Stimulated activated effector memory CD8-positive, alpha-beta T cell treated with anti-CD3 and anti-CD28 coated beads, Interleukin-12 subunit alpha, Interleukin-12 subunit beta, amount 100 ng/mL, for 72 hours (primary cell): ENCODE data around the gene MDH1.
"Not testable (repeated sequence)": the region's sequence is repeated elsewhere in the genome, so short reads cannot be mapped to it uniquely, and the experiment has no call there.

Source experiments
- ATAC-seq: fragments of 150-1000 bp; cut with Tn5 transposase; 2 replicates; pipeline ENCODE4 v1.10.0; 2021
- DNase-seq, 2 donors: peaks; one replicate each; pipeline ENCODE4 v3.0.0; 2021 to 2022; ENCODE audit warnings: low spot score in 2 of 2
- H3K27ac Mint-ChIP-seq: one replicate; pipeline ENCODE4 v1.8.0; 2022; ENCODE audit warnings: mild to moderate bottlenecking, mixed read lengths
- H3K36me3 Mint-ChIP-seq: one replicate; pipeline ENCODE4 v1.8.0; 2022; ENCODE audit warnings: mild to moderate bottlenecking, mixed read lengths
- H3K4me1 Mint-ChIP-seq: one replicate; pipeline ENCODE4 v1.8.0; 2022; ENCODE audit warnings: mixed read lengths
- H3K4me3 Mint-ChIP-seq: one replicate; pipeline ENCODE4 v1.8.0; 2022; ENCODE audit warnings: mild to moderate bottlenecking, mixed read lengths
- H3K9me3 Mint-ChIP-seq: one replicate; pipeline ENCODE4 v1.8.0; 2022; ENCODE audit warnings: mixed read lengths

The MDH1 gene

GRCh38 chr2:63588385-63589147 lies at the start of gene MDH1, which contains the start of gene WDPCP:
TSS of gene MDH1 (plus strand) at chr2:63588963. CDS start at chr2:63589044, 81 bp downstream.
TSS of gene WDPCP (minus strand) at chr2:63588477. CDS start at chr2:63588271, 206 bp downstream.
- DNase-seq (peak; percentile 76 to 95), ATAC-seq (peak; percentile 95)
- H3K4me1 Mint-ChIP-seq, result peaks cover 27% of the 10 kb centered on the region
- H3K27ac Mint-ChIP-seq, result peak within 1 kb of the TSS; percentile 91
- peak within 1 kb of the TSS; percentile 88 for H3K4me3 Mint-ChIP-seq
- no peaks in the 10 kb centered on the region for H3K9me3 Mint-ChIP-seq
- H3K36me3 Mint-ChIP-seq, result peaks cover 21% of the 10 kb centered on the region

GRCh38 chr2:63539416-63540162 lies 49.2 kb upstream of the MDH1 start:
- Mint-ChIP-seq H3K4me1 (no peaks in the 10 kb centered on the region), H3K4me3 (no peak overlapping the region), H3K27ac (no peak overlapping the region), H3K36me3 (no peaks in the 10 kb centered on the region), H3K9me3 (peaks cover 4% of the 10 kb centered on the region)
- ATAC-seq (no peak), DNase-seq (no peak)

- peaks cover 3% of the 10 kb centered on the region for H3K9me3 Mint-ChIP-seq
- no peaks in the 10 kb centered on the region for H3K36me3 Mint-ChIP-seq
- H3K4me1 Mint-ChIP-seq, result no peaks in the 10 kb centered on the region
- H3K4me3 Mint-ChIP-seq, result no peak overlapping the region
- DNase-seq, result no peak
- no peak for ATAC-seq
- H3K27ac Mint-ChIP-seq, result no peak overlapping the region
These were observed 44.6 kb upstream of the MDH1 start for GRCh38 chr2:63544017-63544627.

- Mint-ChIP-seq H3K4me1 (no peaks in the 10 kb centered on the region), H3K9me3 (peaks cover 3% of the 10 kb centered on the region), H3K4me3 (no peak overlapping the region), H3K27ac (no peak overlapping the region), H3K36me3 (no peaks in the 10 kb centered on the region)
- ATAC-seq, result no peak
- DNase-seq, result no peak
These were observed 43.7 kb upstream of the MDH1 start for GRCh38 chr2:63545023-63545422.

DNA sequence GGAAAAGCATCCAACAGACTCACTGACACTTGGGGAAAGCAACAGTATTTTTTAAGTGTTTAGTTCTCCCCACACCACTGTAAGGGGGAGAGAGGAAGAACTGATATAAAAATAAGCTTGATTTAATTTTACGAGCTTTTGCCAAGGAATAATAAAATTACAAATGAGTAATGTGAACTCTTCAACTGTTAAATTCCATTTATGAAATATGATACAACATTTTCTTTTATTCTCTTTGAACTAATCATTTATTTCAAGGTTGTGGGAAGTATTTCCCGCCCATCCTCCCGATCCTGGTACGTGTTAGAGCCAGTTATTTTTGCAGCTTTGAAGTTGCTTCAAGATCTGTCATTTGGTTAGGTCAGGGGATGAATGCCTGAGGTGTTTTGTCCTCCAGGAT lies 35.7 kb upstream of the MDH1 start:
- no peak overlapping the region for H3K4me3 Mint-ChIP-seq
- H3K27ac Mint-ChIP-seq, result no peak overlapping the region
- DNase-seq (no peak), ATAC-seq (no peak)
- no peaks in the 10 kb centered on the region for H3K36me3 Mint-ChIP-seq
- H3K4me1 Mint-ChIP-seq, result peaks cover 13% of the 10 kb centered on the region
- peaks cover 13% of the 10 kb centered on the region for H3K9me3 Mint-ChIP-seq

DNA sequence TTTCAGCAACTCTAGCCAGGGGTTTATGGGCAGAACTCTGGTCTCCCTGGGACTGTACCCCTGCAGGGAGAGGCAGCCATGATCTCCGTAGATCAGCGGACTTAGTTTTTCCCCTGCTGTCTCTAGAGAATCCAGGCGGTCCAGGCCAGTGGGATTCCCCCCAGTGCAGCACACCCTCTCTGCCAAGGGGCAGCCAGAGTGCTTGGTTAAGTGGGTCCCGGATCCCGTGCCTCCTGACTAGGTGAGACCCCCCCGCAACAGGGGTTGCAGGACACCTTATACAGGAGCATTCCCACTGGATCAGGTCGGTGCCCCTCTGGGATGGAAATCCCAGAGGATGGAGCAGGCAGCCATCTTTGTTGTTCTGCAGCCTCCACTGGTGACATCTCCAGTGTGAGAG lies 33.5 kb upstream of the MDH1 start:
- H3K27ac Mint-ChIP-seq, result no peak overlapping the region
- peaks cover 14% of the 10 kb centered on the region for H3K4me1 Mint-ChIP-seq
- H3K4me3 Mint-ChIP-seq, result no peak overlapping the region
- H3K36me3 Mint-ChIP-seq, result no peaks in the 10 kb centered on the region
- peaks cover 13% of the 10 kb centered on the region for H3K9me3 Mint-ChIP-seq
- ATAC-seq, result no peak
- DNase-seq, result no peak

GRCh38 chr2:63555931-63556330 lies 32.8 kb upstream of the MDH1 start:
- ATAC-seq, result no peak
- no peaks in the 10 kb centered on the region for H3K36me3 Mint-ChIP-seq
- H3K4me1 Mint-ChIP-seq, result peaks cover 14% of the 10 kb centered on the region

GRCh38 chr2:63557819-63558218 lies 30.9 kb upstream of the MDH1 start:
- Mint-ChIP-seq H3K9me3 (peaks cover 13% of the 10 kb centered on the region), H3K4me1 (peaks cover 14% of the 10 kb centered on the region)
- not testable (repeated sequence) for DNase-seq, H3K36me3 Mint-ChIP-seq, H3K27ac Mint-ChIP-seq, H3K4me3 Mint-ChIP-seq, ATAC-seq

More at GRCh38 chr2:63555931-63556330, 32.8 kb upstream of the MDH1 start:
- peaks cover 13% of the 10 kb centered on the region for H3K9me3 Mint-ChIP-seq
- no peak for DNase-seq
- no peak overlapping the region for H3K27ac Mint-ChIP-seq
- no peak overlapping the region for H3K4me3 Mint-ChIP-seq

DNA sequence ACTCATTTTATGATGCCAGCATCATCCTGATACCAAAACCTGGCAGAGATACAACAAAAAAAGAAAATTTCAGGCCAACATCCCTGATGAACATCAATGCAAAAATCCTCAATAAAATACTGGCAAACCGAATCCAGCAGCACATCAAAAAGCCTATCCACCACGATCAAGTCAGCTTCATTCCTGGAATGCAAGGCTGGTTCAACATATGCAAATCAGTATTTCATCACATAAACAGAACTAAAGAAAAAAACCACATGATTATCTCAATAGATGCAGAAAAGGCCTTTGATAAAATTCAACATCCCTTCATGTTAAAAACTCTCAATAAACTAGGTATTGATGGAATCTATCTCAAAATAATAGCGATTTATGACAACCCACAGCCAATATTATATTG lies 29.8 kb upstream of the MDH1 start:
- peaks cover 13% of the 10 kb centered on the region for H3K9me3 Mint-ChIP-seq
- not testable (repeated sequence) for DNase-seq, H3K36me3 Mint-ChIP-seq, H3K27ac Mint-ChIP-seq, ATAC-seq, H3K4me3 Mint-ChIP-seq
- peaks cover 14% of the 10 kb centered on the region for H3K4me1 Mint-ChIP-seq

DNA sequence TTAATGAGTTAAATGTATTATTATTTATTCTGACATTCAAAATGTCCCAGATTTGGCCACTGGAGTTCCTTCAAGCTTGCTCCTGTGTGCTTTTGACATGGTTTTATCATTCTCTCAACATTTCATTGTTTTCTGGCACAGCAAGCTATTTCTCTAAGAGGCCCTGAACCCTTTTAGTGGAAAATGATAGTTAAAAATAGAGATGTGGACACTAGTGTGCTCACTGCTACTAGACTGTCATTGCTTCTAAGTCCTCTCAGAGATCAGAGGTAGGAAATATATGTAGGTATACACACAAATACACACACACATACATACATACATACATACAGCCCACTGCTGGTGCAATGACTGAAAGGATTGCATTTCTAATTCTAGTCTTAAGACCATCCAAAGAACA lies 26.0 kb upstream of the MDH1 start:
- Mint-ChIP-seq H3K9me3 (peaks cover 7% of the 10 kb centered on the region), H3K4me3 (no peak overlapping the region), H3K36me3 (no peaks in the 10 kb centered on the region), H3K27ac (no peak overlapping the region), H3K4me1 (peaks cover 4% of the 10 kb centered on the region)
- no peak for ATAC-seq
- DNase-seq, result no peak

DNA sequence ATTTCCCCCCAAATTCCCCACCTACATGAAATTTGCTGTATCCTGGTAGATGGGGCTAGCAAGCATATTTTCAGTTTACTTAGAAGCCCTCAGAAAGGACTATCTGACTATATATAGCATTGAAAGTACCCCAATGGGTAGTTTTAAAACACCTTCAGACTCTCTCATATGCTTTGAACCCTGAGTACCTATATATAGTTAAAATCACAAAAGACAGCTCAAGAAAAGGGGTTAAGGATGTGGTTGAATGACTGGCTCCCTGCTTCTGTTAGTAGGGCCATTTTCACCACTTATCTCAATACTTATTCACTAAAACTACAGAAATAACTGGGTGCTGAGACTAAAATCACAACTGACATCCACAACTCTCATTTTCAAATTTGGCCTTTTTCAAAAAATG lies 19.0 kb upstream of the MDH1 start:
- DNase-seq (no peak), ATAC-seq (peak; percentile 28)
- H3K4me3 Mint-ChIP-seq, result no peak overlapping the region
- H3K27ac Mint-ChIP-seq, result no peak overlapping the region
- no peaks in the 10 kb centered on the region for H3K4me1 Mint-ChIP-seq
- H3K9me3 Mint-ChIP-seq, result peaks cover 12% of the 10 kb centered on the region
- no peaks in the 10 kb centered on the region for H3K36me3 Mint-ChIP-seq

GRCh38 chr2:63571291-63571690 lies 17.5 kb upstream of the MDH1 start:
- no peak overlapping the region for H3K27ac Mint-ChIP-seq
- DNase-seq (no peak), ATAC-seq (no peak)
- H3K9me3 Mint-ChIP-seq, result peaks cover 12% of the 10 kb centered on the region
- H3K4me3 Mint-ChIP-seq, result no peak overlapping the region
- no peaks in the 10 kb centered on the region for H3K4me1 Mint-ChIP-seq
- no peaks in the 10 kb centered on the region for H3K36me3 Mint-ChIP-seq

GRCh38 chr2:63572001-63572400 lies 16.8 kb upstream of the MDH1 start:
- no peaks in the 10 kb centered on the region for H3K36me3 Mint-ChIP-seq
- H3K4me3 Mint-ChIP-seq, result no peak overlapping the region
- H3K9me3 Mint-ChIP-seq, result peaks cover 12% of the 10 kb centered on the region
- no peak for ATAC-seq
- H3K4me1 Mint-ChIP-seq, result no peaks in the 10 kb centered on the region
- no peak for DNase-seq
- no peak overlapping the region for H3K27ac Mint-ChIP-seq

DNA sequence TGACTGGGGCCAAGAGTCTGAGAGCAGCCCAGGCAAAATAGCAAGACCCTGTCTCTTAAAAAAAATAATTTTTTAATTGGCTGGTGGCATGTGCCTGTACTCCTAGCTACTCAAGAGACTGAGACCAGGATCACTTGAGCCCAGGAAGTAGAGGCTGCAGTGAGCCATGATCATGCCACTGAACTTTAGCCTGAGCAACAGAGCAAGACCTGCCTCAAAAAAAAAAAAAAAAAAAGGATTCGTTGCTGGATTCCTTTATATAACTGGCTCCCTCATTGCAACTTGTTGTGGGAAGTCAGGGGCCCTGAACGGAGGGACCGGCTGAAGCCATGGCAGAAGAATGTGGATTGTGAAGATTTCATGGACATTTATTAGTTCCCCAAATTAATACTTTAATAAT lies 15.7 kb upstream of the MDH1 start:
- H3K36me3 Mint-ChIP-seq, H3K27ac Mint-ChIP-seq, ATAC-seq, DNase-seq, H3K4me3 Mint-ChIP-seq, H3K4me1 Mint-ChIP-seq, H3K9me3 Mint-ChIP-seq: not testable (repeated sequence)

- not testable (repeated sequence) for H3K27ac Mint-ChIP-seq, H3K36me3 Mint-ChIP-seq, H3K9me3 Mint-ChIP-seq
These were observed 14.9 kb upstream of the MDH1 start for GRCh38 chr2:63573726-63574345.

More at GRCh38 chr2:63573726-63574345, 14.9 kb upstream of the MDH1 start:
- not testable (repeated sequence) for H3K4me3 Mint-ChIP-seq, H3K4me1 Mint-ChIP-seq, DNase-seq, ATAC-seq
